ENCODE data around the gene TMEM181. TPM values are rescaled to one million over a fixed set of nuclear protein-coding genes. Genes with fewer than 3 reads are reported as not detected.
"Not testable (repeated sequence)": the region's sequence is repeated elsewhere in the genome, so short reads cannot be mapped to it uniquely, and the experiment has no call there.

Gene TMEM181
- total and polyA plus RNA-seq, 2 experiments from 2014 or later: 20.0 to 46.9 TPM

DNA sequence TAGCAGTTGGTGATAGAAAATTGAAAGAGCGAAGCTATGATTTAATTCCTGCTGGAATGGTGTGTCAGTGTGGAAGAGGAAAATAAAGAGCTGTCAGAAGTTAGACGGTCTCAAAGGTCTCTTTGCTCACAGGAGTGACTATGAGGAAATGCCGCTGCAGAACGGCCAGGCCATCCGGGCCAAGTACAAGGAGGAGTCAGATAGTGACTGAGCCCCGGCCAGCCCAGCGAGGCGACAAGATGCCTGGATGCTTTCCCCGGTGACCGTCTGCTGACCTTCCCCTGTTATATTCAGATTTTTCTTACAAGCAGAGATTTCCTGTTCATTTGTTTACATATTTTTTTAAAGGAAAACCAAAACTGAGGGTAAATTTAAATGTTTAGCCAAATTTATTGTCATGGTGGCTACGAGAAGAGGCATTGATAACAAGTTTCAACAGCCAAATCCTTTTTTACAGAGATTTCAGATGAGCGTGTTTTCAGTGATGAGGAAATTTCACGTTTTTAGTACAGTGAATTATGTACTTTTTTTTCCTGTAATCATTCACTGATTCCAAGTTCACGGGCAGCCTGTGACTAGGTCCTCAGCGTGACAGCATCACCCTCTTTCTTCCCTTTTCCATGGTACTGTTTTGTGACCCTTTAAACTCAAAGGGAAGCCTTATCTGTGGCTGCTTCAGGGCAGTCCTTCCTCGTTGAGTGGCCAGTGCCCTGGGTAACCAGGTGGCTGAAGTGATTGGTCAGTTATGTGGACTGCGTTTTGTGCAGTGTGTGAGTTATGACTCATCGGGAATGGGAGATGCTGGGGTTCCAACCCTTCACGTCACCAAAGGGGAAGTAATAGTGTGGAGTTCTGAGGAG lies 72.0 kb downstream of the TMEM181 start:
- Histone ChIP-seq H3K79me2 (no peaks in the 10 kb centered on the region), H3K4me2 (peak overlapping the region; percentile 41), H3K27ac (peak overlapping the region; percentile 76), H3K4me3 (no peak overlapping the region), H3K9me2 (replicated peaks; ENCODE audit: insufficient read depth) (no peaks in the 10 kb centered on the region), H3K36me3 (replicated peaks; ENCODE audit: insufficient read depth, low read depth) (no peaks in the 10 kb centered on the region), H3K4me1 (ENCODE audit: insufficient read depth) (peaks cover 11% of the 10 kb centered on the region), H4K20me1 (ENCODE audit: insufficient read depth, poor library complexity, severe bottlenecking) (no peaks in the 10 kb centered on the region), H3K27me3 (no peaks in the 10 kb centered on the region), H2AFZ (no peak overlapping the region), H3K9me3 (ENCODE audit: low read depth) (no peaks in the 10 kb centered on the region)
- 53% methylated on average over 19 of the region's 19 CpGs for WGBS (ENCODE audit: low lambda C conversion rate, missing lambda C conversion rate)
- peak; percentile 68 for DNase-seq (ENCODE audit: low spot score)
- TF ChIP-seq EZH2 (IDR thresholded peaks at IDR 0.05; ENCODE audit: borderline replicate concordance): no peak
- TF ChIP-seq, protein P1, sequence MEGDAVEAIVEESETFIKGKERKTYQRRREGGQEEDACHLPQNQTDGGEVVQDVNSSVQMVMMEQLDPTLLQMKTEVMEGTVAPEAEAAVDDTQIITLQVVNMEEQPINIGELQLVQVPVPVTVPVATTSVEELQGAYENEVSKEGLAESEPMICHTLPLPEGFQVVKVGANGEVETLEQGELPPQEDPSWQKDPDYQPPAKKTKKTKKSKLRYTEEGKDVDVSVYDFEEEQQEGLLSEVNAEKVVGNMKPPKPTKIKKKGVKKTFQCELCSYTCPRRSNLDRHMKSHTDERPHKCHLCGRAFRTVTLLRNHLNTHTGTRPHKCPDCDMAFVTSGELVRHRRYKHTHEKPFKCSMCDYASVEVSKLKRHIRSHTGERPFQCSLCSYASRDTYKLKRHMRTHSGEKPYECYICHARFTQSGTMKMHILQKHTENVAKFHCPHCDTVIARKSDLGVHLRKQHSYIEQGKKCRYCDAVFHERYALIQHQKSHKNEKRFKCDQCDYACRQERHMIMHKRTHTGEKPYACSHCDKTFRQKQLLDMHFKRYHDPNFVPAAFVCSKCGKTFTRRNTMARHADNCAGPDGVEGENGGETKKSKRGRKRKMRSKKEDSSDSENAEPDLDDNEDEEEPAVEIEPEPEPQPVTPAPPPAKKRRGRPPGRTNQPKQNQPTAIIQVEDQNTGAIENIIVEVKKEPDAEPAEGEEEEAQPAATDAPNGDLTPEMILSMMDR (IDR thresholded peaks at IDR 0.05; ENCODE audit: poor library complexity): no peak
- TF ChIP-seq EZH2phosphoT487 (IDR thresholded peaks at IDR 0.05; ENCODE audit: low read depth, severe bottlenecking, unreplicated experiment): no peak

DNA sequence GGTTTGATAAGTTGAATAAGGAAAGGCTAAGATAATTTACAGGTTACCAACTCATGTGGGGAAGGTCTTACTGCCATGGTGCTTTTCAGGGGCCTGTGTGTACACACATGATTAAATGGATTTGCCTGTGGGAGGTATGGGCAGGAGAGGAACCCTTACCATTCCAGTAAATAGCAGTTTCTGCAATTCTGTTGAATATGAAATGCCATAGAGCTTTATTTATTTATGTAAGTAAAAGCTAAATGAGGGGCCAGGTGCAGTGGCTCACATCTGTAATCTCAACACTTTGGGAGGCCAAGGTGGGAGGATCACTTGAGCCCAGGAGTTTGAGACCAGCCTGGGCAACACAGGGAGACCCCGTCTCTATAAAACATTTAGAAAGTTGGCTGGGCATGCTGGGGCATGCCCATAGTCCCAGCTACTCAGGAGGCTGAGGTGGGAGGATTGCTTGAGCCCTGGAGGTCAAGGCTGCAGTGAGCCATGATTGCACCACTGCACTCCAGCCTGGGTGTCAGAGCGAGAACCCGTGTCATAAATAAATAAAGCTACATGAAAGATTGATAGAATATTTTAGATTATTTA lies 72.7 kb downstream of the TMEM181 start:
- not testable (repeated sequence) for H4K20me1 ChIP-seq (ENCODE audit: insufficient read depth, poor library complexity, severe bottlenecking); H3K4me3 ChIP-seq; H3K9me2 ChIP-seq (replicated peaks; ENCODE audit: insufficient read depth); DNase-seq (ENCODE audit: low spot score); H3K4me2 ChIP-seq; H3K27me3 ChIP-seq; H3K9me3 ChIP-seq (ENCODE audit: low read depth); H3K79me2 ChIP-seq; H2AFZ ChIP-seq; H3K36me3 ChIP-seq (replicated peaks; ENCODE audit: insufficient read depth, low read depth)
- peaks cover 11% of the 10 kb centered on the region for H3K4me1 ChIP-seq (ENCODE audit: insufficient read depth)
- 100% methylated on average over 3 of the region's 3 CpGs for WGBS (ENCODE audit: low lambda C conversion rate, missing lambda C conversion rate)
- H3K27ac ChIP-seq: peak overlapping the region; percentile 76

DNA sequence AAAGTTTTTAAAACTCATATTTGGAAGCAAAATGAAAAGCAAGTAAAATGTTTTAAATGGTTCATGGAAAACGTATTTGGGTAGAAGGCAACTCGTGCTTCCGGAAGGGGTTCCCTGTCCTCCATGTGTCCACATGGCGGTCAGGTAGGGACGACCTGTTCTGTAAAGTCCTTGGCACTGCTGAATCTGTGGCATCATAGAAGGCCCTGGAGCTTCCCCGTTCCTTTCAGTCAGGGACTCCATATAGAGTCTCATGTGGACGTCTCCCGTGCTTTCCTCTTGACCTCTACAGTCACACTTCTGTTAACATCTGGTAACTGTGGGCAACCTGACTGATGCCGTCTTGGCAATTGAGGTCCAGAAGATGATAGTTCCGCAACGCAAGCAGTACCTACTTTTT lies 73.2 kb downstream of the TMEM181 start:
- no peaks in the 10 kb centered on the region for H3K9me2 ChIP-seq (replicated peaks; ENCODE audit: insufficient read depth)
- no peaks in the 10 kb centered on the region for H3K36me3 ChIP-seq (replicated peaks; ENCODE audit: insufficient read depth, low read depth)
- no peak overlapping the region for H3K4me3 ChIP-seq
- H2AFZ ChIP-seq: no peak overlapping the region
- DNase-seq (ENCODE audit: low spot score): no peak
- TF ChIP-seq EZH2 (IDR thresholded peaks at IDR 0.05; ENCODE audit: borderline replicate concordance) (no peak), EZH2phosphoT487 (IDR thresholded peaks at IDR 0.05; ENCODE audit: low read depth, severe bottlenecking, unreplicated experiment) (no peak)
- TF ChIP-seq, protein P1 (IDR thresholded peaks at IDR 0.05; ENCODE audit: poor library complexity): no peak
- no peaks in the 10 kb centered on the region for H3K27me3 ChIP-seq
- WGBS (ENCODE audit: low lambda C conversion rate, missing lambda C conversion rate): 97% methylated on average over 11 of the region's 11 CpGs
- no peaks in the 10 kb centered on the region for H3K79me2 ChIP-seq
- no peak overlapping the region for H3K27ac ChIP-seq
- no peak overlapping the region for H3K4me2 ChIP-seq
- H3K4me1 ChIP-seq (ENCODE audit: insufficient read depth): peaks cover 11% of the 10 kb centered on the region
- no peaks in the 10 kb centered on the region for H4K20me1 ChIP-seq (ENCODE audit: insufficient read depth, poor library complexity, severe bottlenecking)
- no peaks in the 10 kb centered on the region for H3K9me3 ChIP-seq (ENCODE audit: low read depth)

DNA sequence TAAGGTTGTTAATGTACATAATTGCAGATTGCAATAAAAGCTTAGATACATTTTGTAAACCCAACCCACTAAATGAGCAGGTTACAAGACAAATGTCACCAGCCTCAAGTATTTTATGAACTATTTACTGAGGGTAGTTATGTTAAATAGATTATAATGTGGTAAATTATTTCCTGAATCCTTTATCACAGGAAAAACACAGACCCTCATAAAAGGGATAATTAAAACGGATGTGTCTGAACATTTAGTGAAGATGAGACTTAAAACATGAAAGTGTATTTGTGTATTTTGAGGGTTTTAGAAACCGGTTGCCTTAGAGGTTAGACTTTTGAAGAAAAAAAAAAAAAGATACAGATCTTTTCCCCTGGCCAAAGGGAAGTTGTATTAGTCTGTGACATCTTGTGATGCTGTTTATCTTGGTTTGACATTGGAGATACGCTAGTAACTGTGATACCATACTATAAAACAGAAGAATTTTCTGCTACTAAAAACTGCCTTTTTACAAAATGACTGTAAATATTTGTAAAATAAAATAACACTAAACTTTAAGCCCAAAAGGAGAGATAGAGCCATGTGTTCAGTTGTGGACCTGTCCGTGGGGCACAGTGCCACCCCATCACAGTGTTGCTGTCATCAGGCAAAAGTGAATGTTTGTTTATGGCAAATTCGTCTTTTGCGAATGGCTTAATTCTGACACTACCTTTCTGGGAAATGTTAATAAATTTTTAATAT lies 75.0 kb downstream of the TMEM181 start:
- no peak for DNase-seq (ENCODE audit: low spot score)
- H4K20me1 ChIP-seq (ENCODE audit: insufficient read depth, poor library complexity, severe bottlenecking): no peaks in the 10 kb centered on the region
- no peaks in the 10 kb centered on the region for H3K36me3 ChIP-seq (replicated peaks; ENCODE audit: insufficient read depth, low read depth)
- no peaks in the 10 kb centered on the region for H3K27me3 ChIP-seq
- TF ChIP-seq, protein P1 (IDR thresholded peaks at IDR 0.05; ENCODE audit: poor library complexity): no peak
- TF ChIP-seq EZH2phosphoT487 (IDR thresholded peaks at IDR 0.05; ENCODE audit: low read depth, severe bottlenecking, unreplicated experiment) (no peak), EZH2 (IDR thresholded peaks at IDR 0.05; ENCODE audit: borderline replicate concordance) (no peak)
- H3K4me3 ChIP-seq: no peak overlapping the region
- 64% methylated on average over 6 of the region's 6 CpGs for WGBS (ENCODE audit: low lambda C conversion rate, missing lambda C conversion rate)
- peaks cover 14% of the 10 kb centered on the region for H3K79me2 ChIP-seq
- H3K27ac ChIP-seq: no peak overlapping the region
- H2AFZ ChIP-seq: no peak overlapping the region
- no peaks in the 10 kb centered on the region for H3K9me3 ChIP-seq (ENCODE audit: low read depth)
- no peak overlapping the region for H3K4me2 ChIP-seq
- peaks cover 11% of the 10 kb centered on the region for H3K4me1 ChIP-seq (ENCODE audit: insufficient read depth)
- H3K9me2 ChIP-seq (replicated peaks; ENCODE audit: insufficient read depth): no peaks in the 10 kb centered on the region
